ENCODE data around the gene SCLY. TPM values are rescaled to one million over a fixed set of nuclear protein-coding genes. Genes with fewer than 3 reads are reported as not detected.

The SCLY gene
- polyA plus RNA-seq, 1 of the 3 experiments (the other 2 are of a cell fraction), result 20.9 TPM

GRCh38 chr2:238119756-238120462 lies 59.1 kb downstream of the SCLY start:
- no peak for DNase-seq
- no peak overlapping the region for H3K4me3 ChIP-seq (ENCODE audit: low read depth in 2 of 2, low read length in 1 of 2)
- H3K4me1 ChIP-seq (ENCODE audit: control insufficient read depth in 1 of 2, insufficient read depth in 2 of 2, low read depth in 1 of 2, low read length in 1 of 2), result peaks cover 0 to 9% of the 10 kb centered on the region in 2 experiments; a peak in 1 of 4 replicates
- POLR2A ChIA-PET, result no interaction called here
- no peak overlapping the region for H3K27ac ChIP-seq (ENCODE audit: low read depth in 2 of 2, low read length in 1 of 2)
- no peaks in the 10 kb centered on the region for H3K9me2 ChIP-seq
- CTCF ChIA-PET, result no interaction called here
- no peaks in the 10 kb centered on the region for H3K79me2 ChIP-seq (ENCODE audit: insufficient read depth)
- H4K20me1 ChIP-seq (ENCODE audit: insufficient read depth), result no peaks in the 10 kb centered on the region
- no peaks in the 10 kb centered on the region; the same call in 1 of the 2 replicates for H3K27me3 ChIP-seq (ENCODE audit: insufficient read depth)
- no peak overlapping the region for H3K4me2 ChIP-seq
- no peaks in the 10 kb centered on the region for H3K36me3 ChIP-seq (replicated peaks in 1 of 2; ENCODE audit: control insufficient read depth in 1 of 2, insufficient read depth in 2 of 2, low read length in 1 of 2)
- H3F3A ChIP-seq (replicated peaks; ENCODE audit: insufficient read depth), result no peaks in the 10 kb centered on the region
- H3K9me3 ChIP-seq, result no peaks in the 10 kb centered on the region
- 62% methylated on average over 7 of the region's 15 CpGs for WGBS (ENCODE audit: low lambda C conversion rate)
- H3K9ac ChIP-seq, result no peak overlapping the region
- H2AFZ ChIP-seq (ENCODE audit: low read depth), result no peak overlapping the region
- TF ChIP-seq GABPA (IDR thresholded peaks at IDR 0.05; ENCODE audit: low read depth), result no peak
- TF ChIP-seq, protein P1, sequence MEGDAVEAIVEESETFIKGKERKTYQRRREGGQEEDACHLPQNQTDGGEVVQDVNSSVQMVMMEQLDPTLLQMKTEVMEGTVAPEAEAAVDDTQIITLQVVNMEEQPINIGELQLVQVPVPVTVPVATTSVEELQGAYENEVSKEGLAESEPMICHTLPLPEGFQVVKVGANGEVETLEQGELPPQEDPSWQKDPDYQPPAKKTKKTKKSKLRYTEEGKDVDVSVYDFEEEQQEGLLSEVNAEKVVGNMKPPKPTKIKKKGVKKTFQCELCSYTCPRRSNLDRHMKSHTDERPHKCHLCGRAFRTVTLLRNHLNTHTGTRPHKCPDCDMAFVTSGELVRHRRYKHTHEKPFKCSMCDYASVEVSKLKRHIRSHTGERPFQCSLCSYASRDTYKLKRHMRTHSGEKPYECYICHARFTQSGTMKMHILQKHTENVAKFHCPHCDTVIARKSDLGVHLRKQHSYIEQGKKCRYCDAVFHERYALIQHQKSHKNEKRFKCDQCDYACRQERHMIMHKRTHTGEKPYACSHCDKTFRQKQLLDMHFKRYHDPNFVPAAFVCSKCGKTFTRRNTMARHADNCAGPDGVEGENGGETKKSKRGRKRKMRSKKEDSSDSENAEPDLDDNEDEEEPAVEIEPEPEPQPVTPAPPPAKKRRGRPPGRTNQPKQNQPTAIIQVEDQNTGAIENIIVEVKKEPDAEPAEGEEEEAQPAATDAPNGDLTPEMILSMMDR (IDR thresholded peaks at IDR 0.05), result no peak
- no peak for TF ChIP-seq FOXJ3 (CRISPR knock-in tag; IDR thresholded peaks at IDR 0.05)
- TF ChIP-seq SIN3A (IDR thresholded peaks at IDR 0.05; ENCODE audit: borderline replicate concordance, low read depth, low read length), result no peak
- no peak for TF ChIP-seq ELF1 (IDR thresholded peaks at IDR 0.05)
- TF ChIP-seq CHD2 (IDR thresholded peaks at IDR 0.05; ENCODE audit: low read length, partially characterized antibody), result no peak
- no peak for TF ChIP-seq POLR2AphosphoS5 (IDR thresholded peaks at IDR 0.05; ENCODE audit: low read depth, low read length)
- no peak for TF ChIP-seq USF2 (IDR thresholded peaks at IDR 0.05; ENCODE audit: borderline replicate concordance, low read depth, low read length)
- no peak for TF ChIP-seq MAX (IDR thresholded peaks at IDR 0.05; ENCODE audit: low read depth)
- no peak for TF ChIP-seq NRF1 (IDR thresholded peaks at IDR 0.05; ENCODE audit: low read depth, low read length)
- no peak for TF ChIP-seq TCF12 (IDR thresholded peaks at IDR 0.05)
- no peak for TF ChIP-seq IRF3 (IDR thresholded peaks at IDR 0.05; ENCODE audit: low read depth, low read length)
- no peak for TF ChIP-seq RAD21 (IDR thresholded peaks at IDR 0.05; ENCODE audit: low read length)
- TF ChIP-seq RCOR1 (IDR thresholded peaks at IDR 0.05; ENCODE audit: low read length), result no peak
- no peak for TF ChIP-seq EP300 (IDR thresholded peaks at IDR 0.05; ENCODE audit: borderline replicate concordance in 1 of 2, low read depth in 1 of 2, low read length in 1 of 2)
- no peak for TF ChIP-seq RFX5 (IDR thresholded peaks at IDR 0.05; ENCODE audit: low read length)
- TF ChIP-seq, protein P2, sequence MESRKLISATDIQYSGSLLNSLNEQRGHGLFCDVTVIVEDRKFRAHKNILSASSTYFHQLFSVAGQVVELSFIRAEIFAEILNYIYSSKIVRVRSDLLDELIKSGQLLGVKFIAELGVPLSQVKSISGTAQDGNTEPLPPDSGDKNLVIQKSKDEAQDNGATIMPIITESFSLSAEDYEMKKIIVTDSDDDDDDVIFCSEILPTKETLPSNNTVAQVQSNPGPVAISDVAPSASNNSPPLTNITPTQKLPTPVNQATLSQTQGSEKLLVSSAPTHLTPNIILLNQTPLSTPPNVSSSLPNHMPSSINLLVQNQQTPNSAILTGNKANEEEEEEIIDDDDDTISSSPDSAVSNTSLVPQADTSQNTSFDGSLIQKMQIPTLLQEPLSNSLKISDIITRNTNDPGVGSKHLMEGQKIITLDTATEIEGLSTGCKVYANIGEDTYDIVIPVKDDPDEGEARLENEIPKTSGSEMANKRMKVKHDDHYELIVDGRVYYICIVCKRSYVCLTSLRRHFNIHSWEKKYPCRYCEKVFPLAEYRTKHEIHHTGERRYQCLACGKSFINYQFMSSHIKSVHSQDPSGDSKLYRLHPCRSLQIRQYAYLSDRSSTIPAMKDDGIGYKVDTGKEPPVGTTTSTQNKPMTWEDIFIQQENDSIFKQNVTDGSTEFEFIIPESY (IDR thresholded peaks at IDR 0.05; ENCODE audit: borderline replicate concordance, low read depth), result no peak
- no peak for TF ChIP-seq FOSL2 (IDR thresholded peaks at IDR 0.05; ENCODE audit: borderline replicate concordance, low read depth)
- TF ChIP-seq TEAD4 (IDR thresholded peaks at IDR 0.05; ENCODE audit: borderline replicate concordance, insufficient read depth), result no peak

Data from SK-N-SH (cell line).